OCI-LY1 (cell line): ENCODE data around the gene ZNF618.

Experiments
- CTCF ChIP-seq: fragments of 200-600 bp; sonication (generic), shearing (Covaris generic); IDR thresholded peaks from 2 replicates; pipeline ENCODE4 v1.5.1; 2017; ENCODE audit warnings: mild to moderate bottlenecking, antibody characterized with exemption, low read length, moderate library complexity, mixed read lengths
- EZH2 ChIP-seq: fragments of 200-600 bp; sonication (generic), shearing (Covaris generic); IDR thresholded peaks from 2 replicates; pipeline ENCODE4 v1.8.0; 2017; ENCODE audit warnings: borderline replicate concordance, mixed run types, mild to moderate bottlenecking, antibody characterized with exemption, low read length, moderate library complexity, mixed read lengths

GRCh38 chr9:113930390-113930783 is 54.3 kb downstream of the ZNF618 start:
- no peak for TF ChIP-seq CTCF
- no peak for TF ChIP-seq EZH2
